GM23338 (cell line): ENCODE measurements around the gene ACSBG1. TPM values are rescaled to one million over a fixed set of nuclear protein-coding genes. Genes with fewer than 3 reads are reported as not detected.

Experiments
- ATAC-seq: fragments of 200-7000 bp; cut with Tn5 transposase; 3 replicates; pipeline ENCODE4 v1.9.1; 2020
- DNase-seq: peaks from one replicate; pipeline ENCODE4 v3.0.0-alpha.2; 2015; ENCODE audit warnings: low spot score
- H2AFZ ChIP-seq: fragments of 200-600 bp; sonication (generic); 2 replicates; pipeline ENCODE4 v1.8.0; 2016; ENCODE audit warnings: antibody characterized with exemption, mild to moderate bottlenecking, moderate library complexity
- H3F3A ChIP-seq: fragments of 200-600 bp; sonication (generic); replicated peaks from 2 replicates; pipeline ENCODE4 v1.8.0; 2017; ENCODE audit warnings: antibody characterized with exemption, mixed run types, low read depth
- H3K27ac ChIP-seq: fragments of 200-600 bp; sonication (generic); 2 replicates; pipeline ENCODE4 v1.6.1; 2016; ENCODE audit warnings: low read depth
- H3K27me3 ChIP-seq: fragments of 200-600 bp; sonication (generic); 2 replicates; pipeline ENCODE4 v1.8.0; 2016; ENCODE audit warnings: mild to moderate bottlenecking, mixed run types, moderate library complexity; ENCODE audit not compliant: insufficient read depth
- H3K36me3 ChIP-seq: fragments of 200-600 bp; sonication (generic); 2 replicates; pipeline ENCODE4 v1.8.0; 2016; ENCODE audit warnings: mild to moderate bottlenecking; ENCODE audit not compliant: insufficient read depth
- H3K4me1 ChIP-seq: fragments of 200-600 bp; sonication (generic); 2 replicates; pipeline ENCODE4 v1.8.0; 2016; ENCODE audit warnings: mild to moderate bottlenecking, moderate library complexity; ENCODE audit not compliant: insufficient read depth
- H3K4me2 ChIP-seq: fragments of 200-600 bp; sonication (generic); 2 replicates; pipeline ENCODE4 v1.7.1; 2017; ENCODE audit warnings: mixed run types
- H3K4me3 ChIP-seq: fragments of 200-600 bp; sonication (generic); 2 replicates; pipeline ENCODE4 v1.6.1; 2016; ENCODE audit warnings: mixed run types
- H3K79me2 ChIP-seq: fragments of 200-600 bp; sonication (generic); replicated peaks from 2 replicates; pipeline ENCODE4 v1.8.0; 2017; ENCODE audit warnings: mild to moderate bottlenecking; ENCODE audit not compliant: insufficient read depth
- H3K9me2 ChIP-seq: fragments of 200-600 bp; sonication (generic); 2 replicates; pipeline ENCODE4 v1.8.0; 2017; ENCODE audit not compliant: insufficient read depth
- H4K20me1 ChIP-seq: fragments of 200-600 bp; sonication (generic); replicated peaks from 2 replicates; pipeline ENCODE4 v1.8.0; 2017; ENCODE audit warnings: mild to moderate bottlenecking; ENCODE audit not compliant: insufficient read depth
- H3K27ac Mint-ChIP-seq: 2 replicates; pipeline ENCODE4 v1.8.0; 2020; ENCODE audit warnings: inconsistent platforms, mild to moderate bottlenecking, moderate library complexity, mixed read lengths
- H3K27me3 Mint-ChIP-seq: 3 replicates; pipeline ENCODE4 v1.8.0; 2022; ENCODE audit warnings: low read depth, mild to moderate bottlenecking, moderate library complexity, mixed read lengths, inconsistent platforms; ENCODE audit not compliant: insufficient read depth, poor library complexity
- H3K36me3 Mint-ChIP-seq: 3 replicates; pipeline ENCODE4 v1.8.0; 2021; ENCODE audit warnings: low read depth, mild to moderate bottlenecking, inconsistent platforms, moderate library complexity, mixed read lengths
- H3K4me1 Mint-ChIP-seq: 3 replicates; pipeline ENCODE4 v1.8.0; 2020; ENCODE audit warnings: mild to moderate bottlenecking, inconsistent platforms, mixed read lengths
- H3K4me3 Mint-ChIP-seq: 3 replicates; pipeline ENCODE4 v1.8.0; 2021; ENCODE audit warnings: moderate library complexity, mild to moderate bottlenecking, inconsistent platforms, mixed read lengths
- H3K9me3 Mint-ChIP-seq: 3 replicates; pipeline ENCODE4 v1.8.0; 2020; ENCODE audit warnings: moderate library complexity, mild to moderate bottlenecking, inconsistent platforms, mixed read lengths
- CREB1 ChIP-seq: fragments of 250-450 bp; sonication (Bioruptor Pico); IDR thresholded peaks from 2 replicates; pipeline ENCODE4 v1.5.0; 2020; ENCODE audit warnings: low read depth, mild to moderate bottlenecking, moderate library complexity
- CTCF ChIP-seq, 2 experiments: fragments of 200-600 bp in 1 of 2; sonication (generic) in 1 of 2; conservative IDR thresholded peaks; 2 replicates each; pipeline versions ENCODE4 v1.5.1 to v1.6.1; 2016 to 2017; ENCODE audit warnings: antibody characterized with exemption in 2 of 2, low read depth in 2 of 2, mild to moderate bottlenecking in 2 of 2, moderate library complexity in 1 of 2
- EZH2phosphoT487 ChIP-seq: fragments of 200-600 bp; sonication (generic); IDR thresholded peaks from one replicate; pipeline ENCODE4 v1.8.1; 2018; ENCODE audit warnings: antibody characterized with exemption; ENCODE audit not compliant: unreplicated experiment
- JUNB ChIP-seq: IDR thresholded peaks from one replicate; pipeline ENCODE4 v1.6.1; 2016; ENCODE audit warnings: antibody characterized with exemption; ENCODE audit not compliant: unreplicated experiment
- POLR2AphosphoS5 ChIP-seq: IDR thresholded peaks from 2 replicates; pipeline ENCODE4 v1.6.1; 2016; ENCODE audit warnings: antibody characterized with exemption, low read depth
- ZNF114 ChIP-seq: fragments of 250-450 bp; sonication (Bioruptor Pico); IDR thresholded peaks from 2 replicates; pipeline ENCODE4 v1.5.0; 2020; ENCODE audit warnings: mild to moderate bottlenecking, moderate library complexity
- polyA plus RNA-seq: library from polyadenylated mRNA; unstranded; fragments of >200 nt; fragmentation: Nextera tagmentation; extraction: Ambion mirVana; gene quantifications from 2 replicates; pipeline ENCODE4 v1.2.1, GENCODE V29; 2016
- total RNA-seq: library from RNA; depleted of rRNA; stranded (reverse); fragments of >200 nt; shearing (Covaris generic); gene quantifications from 2 replicates; pipeline ENCODE4 v1.2.3, GENCODE V29; 2014

Gene ACSBG1
- total and polyA plus RNA-seq, 2 experiments from 2014 or later, result 1.9 to 10.0 TPM

GRCh38 chr15:78264304-78265136, 30.2 kb upstream of the ACSBG1 start, which contains the start of gene DNAJA4:
Gene DNAJA4, plus strand, starts transcription at chr15:78264562. Its CDS starts 202 bp downstream, at chr15:78264764.
- H3K27me3 Mint-ChIP-seq, result peaks cover 19% of the 10 kb centered on the region
- DNase-seq (peak; percentile 76), ATAC-seq (peak; percentile 71)
- H3K4me1 Mint-ChIP-seq, result peaks cover 3% of the 10 kb centered on the region; the same call in 1 of the 3 replicates
- H3K27me3 ChIP-seq, result peaks cover 26% of the 10 kb centered on the region
- TF ChIP-seq CTCF (conservative IDR thresholded peaks at IDR 0.05; ENCODE audit: low read depth in 2 of 2) (peak in 1 of 2 experiments; percentile 41; a peak in 2 of 4 replicates), EZH2phosphoT487 (no peak), ZNF114 (no peak), CREB1 (CRISPR knock-in tag) (peak; percentile 83)
- peak within 1 kb of the TSS; percentile 96 for H2AFZ ChIP-seq
- peak within 1 kb of the TSS; percentile 61 for H3K4me3 ChIP-seq
- peak within 1 kb of the TSS; percentile 78 for H3K4me2 ChIP-seq
- peaks cover 8% of the 10 kb centered on the region; the same call in 1 of the 2 replicates for H3F3A ChIP-seq
- no peaks in the 10 kb centered on the region for H3K79me2 ChIP-seq
- H3K9me2 ChIP-seq, result no peaks in the 10 kb centered on the region; the same call in 1 of the 2 replicates
- no peak within 1 kb of the TSS for H3K27ac ChIP-seq
- no peaks in the 10 kb centered on the region for H4K20me1 ChIP-seq
- no peaks in the 10 kb centered on the region for H3K36me3 ChIP-seq
- no peaks in the 10 kb centered on the region for H3K36me3 Mint-ChIP-seq
- peak within 1 kb of the TSS; percentile 67 for H3K4me3 Mint-ChIP-seq
- H3K4me1 ChIP-seq, result no peaks in the 10 kb centered on the region
- no peak within 1 kb of the TSS for H3K27ac Mint-ChIP-seq
- H3K9me3 Mint-ChIP-seq, result no peaks in the 10 kb centered on the region

- no peaks in the 10 kb centered on the region for H4K20me1 ChIP-seq
- Mint-ChIP-seq H3K36me3 (no peaks in the 10 kb centered on the region), H3K27me3 (peaks cover 19% of the 10 kb centered on the region), H3K4me1 (peaks cover 3% of the 10 kb centered on the region; the same call in 1 of the 3 replicates), H3K27ac (no peak overlapping the region), H3K4me3 (peak overlapping the region; percentile 54; the same call in 2 of the 3 replicates), H3K9me3 (no peaks in the 10 kb centered on the region)
- no peaks in the 10 kb centered on the region for H3K4me1 ChIP-seq
- TF ChIP-seq EZH2phosphoT487 (no peak), POLR2AphosphoS5 (0 out of 2 replicates have a peak, but pooled peaks have one; percentile 10)
- DNase-seq, result no peak
- H3K79me2 ChIP-seq, result no peaks in the 10 kb centered on the region
- H3K27ac ChIP-seq, result no peak overlapping the region
- H2AFZ ChIP-seq, result peak overlapping the region; percentile 94
- peaks cover 26% of the 10 kb centered on the region for H3K27me3 ChIP-seq
- peaks cover 8% of the 10 kb centered on the region; the same call in 1 of the 2 replicates for H3F3A ChIP-seq
- peak overlapping the region; percentile 61 for H3K4me3 ChIP-seq
- no peaks in the 10 kb centered on the region; the same call in 1 of the 2 replicates for H3K9me2 ChIP-seq
- H3K4me2 ChIP-seq, result peak overlapping the region; percentile 78; the same call in 1 of the 2 replicates
- H3K36me3 ChIP-seq, result no peaks in the 10 kb centered on the region
- ATAC-seq, result no peak; the same call in 1 of the 3 replicates
Measured at GRCh38 chr15:78263907-78264303, 29.5 kb upstream of the ACSBG1 start.

- Histone ChIP-seq H3K36me3 (no peaks in the 10 kb centered on the region), H3K79me2 (no peaks in the 10 kb centered on the region), H3K9me2 (no peaks in the 10 kb centered on the region; the same call in 1 of the 2 replicates), H4K20me1 (no peaks in the 10 kb centered on the region), H3F3A (peaks cover 8% of the 10 kb centered on the region; the same call in 1 of the 2 replicates), H3K4me3 (no peak overlapping the region; the same call in 1 of the 2 replicates), H2AFZ (peak overlapping the region; percentile 94; the same call in 1 of the 2 replicates), H3K4me1 (no peaks in the 10 kb centered on the region), H3K27ac (no peak overlapping the region), H3K27me3 (peaks cover 26% of the 10 kb centered on the region), H3K4me2 (no peak overlapping the region)
- no peak for DNase-seq
- no peaks in the 10 kb centered on the region for H3K36me3 Mint-ChIP-seq
- H3K9me3 Mint-ChIP-seq, result no peaks in the 10 kb centered on the region
- 0 out of 3 replicates have a peak overlapping the region, but pooled peaks have one; percentile 54 for H3K4me3 Mint-ChIP-seq
- peaks cover 19% of the 10 kb centered on the region for H3K27me3 Mint-ChIP-seq
- no peak overlapping the region for H3K27ac Mint-ChIP-seq
- peaks cover 3% of the 10 kb centered on the region; the same call in 1 of the 3 replicates for H3K4me1 Mint-ChIP-seq
- no peak for ATAC-seq
- no peak for TF ChIP-seq JUNB
- no peak for TF ChIP-seq EZH2phosphoT487
Measured at GRCh38 chr15:78263351-78263781, 29.0 kb upstream of the ACSBG1 start.
